Fibroblast of mammary gland (primary cell): Measurements from ENCODE around the gene TRIM56.
"Not testable (repeated sequence)": the region's sequence is repeated elsewhere in the genome, so short reads cannot be mapped to it uniquely, and the experiment has no call there.

Experiments used
- DNase-seq: peaks from one replicate; pipeline ENCODE4 v3.0.0-alpha.2; 2010; ENCODE audit warnings: low read depth
- H3K4me3 ChIP-seq: 2 replicates; pipeline ENCODE4 v1.5.1; 2011; ENCODE audit warnings: low read depth, mild to moderate bottlenecking, low read length, moderate library complexity; ENCODE audit not compliant: control insufficient read depth
- CTCF ChIP-seq: conservative IDR thresholded peaks from 2 replicates; pipeline ENCODE4 v1.5.1; 2011; ENCODE audit warnings: low read depth, low read length, inconsistent platforms; ENCODE audit not compliant: control insufficient read depth, insufficient read depth

Gene TRIM56

GRCh38 chr7:101099969-101100781 lies 14.9 kb downstream of the TRIM56 start:
- DNase-seq = peak; percentile 100
- H3K4me3 ChIP-seq = peak overlapping the region; percentile 47
- no peak for TF ChIP-seq CTCF

- H3K4me3 ChIP-seq = peak overlapping the region; percentile 47
- DNase-seq = no peak
- TF ChIP-seq CTCF = no peak
Observed at GRCh38 chr7:101100858-101101847, 15.9 kb downstream of the TRIM56 start.

- peak overlapping the region; percentile 47 for H3K4me3 ChIP-seq
- TF ChIP-seq CTCF = no peak
- DNase-seq = no peak
Observed at GRCh38 chr7:101102026-101102425, 16.7 kb downstream of the TRIM56 start.

- DNase-seq, H3K4me3 ChIP-seq: not testable (repeated sequence)
Observed at GRCh38 chr7:101103701-101104100, 18.4 kb downstream of the TRIM56 start.

GRCh38 chr7:101104193-101104713 lies 19.0 kb downstream of the TRIM56 start:
- no peak for TF ChIP-seq CTCF
- no peak for DNase-seq
- H3K4me3 ChIP-seq = no peak overlapping the region

GRCh38 chr7:101104799-101105198 lies 19.5 kb downstream of the TRIM56 start:
- no peak overlapping the region for H3K4me3 ChIP-seq
- DNase-seq = no peak
- TF ChIP-seq CTCF = no peak

GRCh38 chr7:101105248-101105647 lies 20.0 kb downstream of the TRIM56 start:
- not testable (repeated sequence) for H3K4me3 ChIP-seq, DNase-seq
